Gastroesophageal sphincter (tissue), 2 donors: ENCODE results near the gene FAM43A.
A peak's percentile ranks its signal among the peaks of the same experiment; 100 is the strongest.

Source experiments
- EP300 ChIP-seq: sonication (generic); formaldehyde crosslinking; IDR thresholded peaks from one replicate; pipeline ENCODE4 v1.6.1; 2017; ENCODE audit warnings: antibody characterized with exemption, mild to moderate bottlenecking
- POLR2A ChIP-seq, 2 donors: fragments of 450-650 bp; IDR thresholded peaks; one replicate each; pipeline ENCODE4 v1.6.1; 2017; ENCODE audit warnings: antibody characterized with exemption in 2 of 2, mild to moderate bottlenecking in 2 of 2, moderate library complexity in 1 of 2

GRCh38 chr3:194671900-194672808, 13.5 kb upstream of the FAM43A start, which contains the start of gene LSG1:
- TF ChIP-seq POLR2A (IDR thresholded peaks at IDR 0.05) (peak; percentile 21 to 51), EP300 (no peak)
